ENCODE data around the gene ZNF132. TPM values are rescaled to one million over a fixed set of nuclear protein-coding genes. Genes with fewer than 3 reads are reported as not detected.
A peak's percentile ranks its signal among the peaks of the same experiment; 100 is the strongest.
"Not testable (repeated sequence)": the region's sequence is repeated elsewhere in the genome, so short reads cannot be mapped to it uniquely, and the experiment has no call there.

The ZNF132 gene
- total RNA-seq, 4 donors from 2014 or later, result 3.7 to 6.7 (median 4.5) TPM

GRCh38 chr19:58456111-58456510, 16.2 kb upstream of the ZNF132 start:
- DNase-seq (ENCODE audit: extremely low spot score), result no peak
- 97% methylated on average over 34 of the region's 35 CpGs for WGBS
- no peak overlapping the region for H3K27ac ChIP-seq (replicated peaks in 1 of 4)
- intact Hi-C loops (cut with DNase I), result no loop called here
- no peak for TF ChIP-seq EP300 (IDR thresholded peaks at IDR 0.05)
- TF ChIP-seq POLR2AphosphoS5 (IDR thresholded peaks at IDR 0.05), result no peak
- no peak for TF ChIP-seq CTCF (IDR thresholded peaks at IDR 0.05)
- TF ChIP-seq POLR2A (IDR thresholded peaks at IDR 0.05; ENCODE audit: low read depth), result no peak
- H3K27me3 ChIP-seq, result no peaks in the 10 kb centered on the region
- H3K4me3 ChIP-seq, result no peak overlapping the region
- H3K9me3 ChIP-seq, result no peaks in the 10 kb centered on the region
- H3K4me1 ChIP-seq, result peaks cover 3 to 16% (median 13%) of the 10 kb centered on the region in 4 donors
- H3K36me3 ChIP-seq, result peaks cover 7 to 61% (median 35%) of the 10 kb centered on the region in 4 donors

DNA sequence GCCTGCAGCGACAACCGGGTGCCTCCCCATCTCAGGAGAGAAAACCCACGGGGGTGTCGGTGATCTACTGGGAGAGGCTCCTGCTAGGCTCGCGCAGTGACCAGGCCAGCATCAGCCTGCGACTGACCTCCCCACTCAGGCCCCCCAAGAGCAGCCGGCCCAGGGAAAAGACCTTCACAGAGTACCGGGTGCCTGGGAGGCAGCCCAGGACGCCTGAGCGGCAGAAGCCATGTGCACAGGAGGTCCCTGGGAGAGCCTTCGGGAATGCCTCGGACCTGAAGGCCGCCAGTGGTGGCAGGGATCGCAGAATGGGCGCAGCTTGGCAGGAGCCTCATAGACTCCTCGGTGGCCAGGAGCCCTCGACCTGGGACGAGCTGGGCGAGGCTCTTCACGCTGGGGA, 15.4 kb upstream of the ZNF132 start:
- 93% methylated on average over 18 of the region's 21 CpGs for WGBS
- H3K4me1 ChIP-seq, result peaks cover 8 to 22% (median 18%) of the 10 kb centered on the region in 4 donors
- peaks cover 7 to 61% (median 35%) of the 10 kb centered on the region in 4 donors for H3K36me3 ChIP-seq
- TF ChIP-seq POLR2AphosphoS5 (IDR thresholded peaks at IDR 0.05), result no peak
- no peak for TF ChIP-seq EP300 (IDR thresholded peaks at IDR 0.05)
- H3K4me3 ChIP-seq, result no peak overlapping the region
- H3K27me3 ChIP-seq, result no peaks in the 10 kb centered on the region
- no peak for DNase-seq (ENCODE audit: extremely low spot score)
- intact Hi-C loops (cut with DNase I), result no loop called here
- H3K27ac ChIP-seq (replicated peaks in 1 of 4), result no peak overlapping the region
- H3K9me3 ChIP-seq, result no peaks in the 10 kb centered on the region

GRCh38 chr19:58453743-58454142, 13.8 kb upstream of the ZNF132 start:
- no peak for DNase-seq (ENCODE audit: extremely low spot score)

DNA sequence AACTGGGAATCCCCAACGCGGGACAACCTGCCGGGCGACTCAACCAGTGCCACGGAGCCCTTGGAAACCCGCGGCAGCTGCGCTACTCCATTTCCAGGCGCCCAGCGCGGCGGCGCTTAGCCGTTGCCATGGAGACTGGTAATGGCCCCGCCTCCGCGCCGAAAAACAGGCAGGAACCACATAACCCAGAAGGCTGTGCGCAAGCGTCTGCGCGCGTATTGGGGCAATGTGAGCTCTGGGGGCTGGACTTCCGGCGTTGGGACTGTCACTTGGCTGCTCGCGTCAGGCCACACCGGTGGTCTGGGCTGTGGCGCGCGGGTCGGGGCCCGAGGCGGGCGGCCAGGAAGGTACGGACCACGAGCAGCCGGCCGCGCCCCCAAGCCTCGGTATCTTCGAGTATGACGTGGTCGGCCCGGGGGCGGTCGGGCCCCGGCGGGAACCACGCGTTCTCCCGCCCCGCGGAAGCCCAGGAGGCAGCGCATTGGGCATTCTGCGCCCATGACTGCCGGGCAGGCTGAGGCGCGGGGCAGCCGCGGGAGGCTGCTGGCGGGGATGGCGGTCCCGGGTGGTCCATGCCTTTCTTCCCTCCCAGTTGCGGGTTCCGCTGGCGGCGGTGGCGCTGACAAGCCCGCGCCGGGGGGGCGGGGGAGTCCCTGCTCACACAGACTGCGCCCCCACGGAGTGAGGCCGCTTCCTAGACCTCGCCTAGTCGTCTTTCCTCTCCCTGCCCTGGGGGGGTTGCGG, 11.6 kb upstream of the ZNF132 start, which contains the start of gene ZNF324B:
TSS of gene ZNF324B (plus strand) at position 265 of the 744 bp plus-strand sequence. CDS start 2,080 bp downstream, outside the sequence.
- peaks cover 8 to 22% (median 18%) of the 10 kb centered on the region in 4 donors for H3K4me1 ChIP-seq
- peaks cover 0 to 29% (median 0%) of the 10 kb centered on the region in 4 donors for H3K27me3 ChIP-seq
- WGBS, result no CpG with 5 or more reads among the region's 79 CpGs
- peak; percentile 98 for DNase-seq (ENCODE audit: extremely low spot score)
- peaks cover 6 to 32% (median 25%) of the 10 kb centered on the region in 4 donors for H3K36me3 ChIP-seq
- TF ChIP-seq POLR2AphosphoS5 (IDR thresholded peaks at IDR 0.05), result peak; percentile 87 to 92
- no peak for TF ChIP-seq POLR2A (IDR thresholded peaks at IDR 0.05; ENCODE audit: low read depth)
- peak within 1 kb of the TSS; percentile 69 to 83 (median 78) for H3K27ac ChIP-seq (replicated peaks in 1 of 4)
- intact Hi-C loops (cut with DNase I), result no loop called here
- H3K9me3 ChIP-seq, result no peaks in the 10 kb centered on the region
- peak within 1 kb of the TSS; percentile 87 to 93 (median 88) for H3K4me3 ChIP-seq

More at GRCh38 chr19:58453743-58454142, 13.8 kb upstream of the ZNF132 start:
- H3K36me3 ChIP-seq, result peaks cover 7 to 50% (median 35%) of the 10 kb centered on the region in 4 donors
- no peak overlapping the region for H3K4me3 ChIP-seq
- intact Hi-C loops (cut with DNase I), result no loop called here
- WGBS, result 95% methylated on average over 5 of the region's 6 CpGs
- no peak overlapping the region for H3K27ac ChIP-seq (replicated peaks in 1 of 4)
- peaks cover 8 to 22% (median 18%) of the 10 kb centered on the region in 4 donors for H3K4me1 ChIP-seq
- TF ChIP-seq CTCF (IDR thresholded peaks at IDR 0.05), result no peak
- no peaks in the 10 kb centered on the region for H3K9me3 ChIP-seq
- H3K27me3 ChIP-seq, result peaks cover 0 to 10% (median 0%) of the 10 kb centered on the region in 4 donors

GRCh38 chr19:58450856-58451357, 11.0 kb upstream of the ZNF132 start:
- Histone ChIP-seq H3K4me1 (peaks cover 8 to 22% (median 18%) of the 10 kb centered on the region in 4 donors), H3K9me3 (no peaks in the 10 kb centered on the region), H3K27me3 (peaks cover 0 to 33% (median 0%) of the 10 kb centered on the region in 4 donors), H3K4me3 (peak overlapping the region; percentile 87 to 93 (median 88)), H3K36me3 (peaks cover under 1 to 25% (median 19%) of the 10 kb centered on the region in 4 donors), H3K27ac (replicated peaks in 1 of 4) (peak overlapping the region in 2 of 4 donors; percentile 76 to 83)
- no peak for DNase-seq (ENCODE audit: extremely low spot score)
- WGBS, result 2% methylated on average over 11 of the region's 11 CpGs
- intact Hi-C loops (cut with DNase I), result no loop called here
- TF ChIP-seq EP300 (IDR thresholded peaks at IDR 0.05), result no peak
- no peak for TF ChIP-seq POLR2A (IDR thresholded peaks at IDR 0.05; ENCODE audit: low read depth)
- TF ChIP-seq POLR2AphosphoS5 (IDR thresholded peaks at IDR 0.05), result no peak

- DNase-seq (ENCODE audit: extremely low spot score); intact Hi-C loops (cut with DNase I); H3K9me3 ChIP-seq; H3K27ac ChIP-seq (replicated peaks in 1 of 4); H3K4me3 ChIP-seq: not testable (repeated sequence)
- 62% methylated on average over 5 of the region's 5 CpGs for whole genome bisulfite sequencing
- peaks cover 8 to 22% (median 18%) of the 10 kb centered on the region in 4 donors for H3K4me1 ChIP-seq
- H3K36me3 ChIP-seq, result peaks cover 0 to 17% (median 12%) of the 10 kb centered on the region in 4 donors
- peaks cover 0 to 37% (median 0%) of the 10 kb centered on the region in 4 donors for H3K27me3 ChIP-seq
Observed at GRCh38 chr19:58449980-58450379, 10.0 kb upstream of the ZNF132 start.

DNA sequence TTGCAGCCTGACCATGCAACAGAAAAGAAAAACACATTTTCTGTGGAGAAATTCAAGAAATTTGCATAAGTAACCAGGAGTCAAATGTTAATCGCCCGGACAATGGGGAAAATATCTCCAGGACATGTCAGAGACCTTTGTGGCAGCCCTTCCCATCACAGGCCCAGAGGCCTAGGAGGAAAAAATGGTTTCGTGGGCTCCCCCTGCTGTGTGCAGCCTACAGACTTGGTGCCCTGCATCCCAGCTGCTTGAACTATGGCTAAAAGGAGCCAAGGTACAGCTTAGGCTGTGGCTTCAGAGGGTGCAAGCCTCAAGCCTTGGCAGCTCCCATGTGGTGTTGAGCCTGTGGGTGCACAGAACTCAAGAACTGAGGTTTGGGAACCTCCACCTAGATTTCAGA, 8.9 kb upstream of the ZNF132 start:
- H3K36me3 ChIP-seq; intact Hi-C loops (cut with DNase I); H3K4me3 ChIP-seq; H3K27ac ChIP-seq (replicated peaks in 1 of 4); H3K9me3 ChIP-seq; DNase-seq (ENCODE audit: extremely low spot score): not testable (repeated sequence)
- Histone ChIP-seq H3K4me1 (peaks cover 8 to 22% (median 18%) of the 10 kb centered on the region in 4 donors), H3K27me3 (peaks cover 0 to 37% (median 0%) of the 10 kb centered on the region in 4 donors)
- WGBS, result 72% methylated on average over 3 of the region's 3 CpGs

- H3K4me1 ChIP-seq, result peaks cover 16 to 24% (median 18%) of the 10 kb centered on the region in 4 donors
- H3K36me3 ChIP-seq; H3K4me3 ChIP-seq; intact Hi-C loops (cut with DNase I); H3K27ac ChIP-seq (replicated peaks in 1 of 4); DNase-seq (ENCODE audit: extremely low spot score): not testable (repeated sequence)
- H3K27me3 ChIP-seq, result peaks cover 0 to 20% (median 0%) of the 10 kb centered on the region in 4 donors
- peaks cover 0 to 20% (median 18%) of the 10 kb centered on the region in 4 donors for H3K9me3 ChIP-seq
- 95% methylated on average over 6 of the region's 7 CpGs for WGBS
Observed at GRCh38 chr19:58442986-58443385, 3.0 kb upstream of the ZNF132 start.

Measured in esophagus muscularis mucosa (tissue), 4 donors.